GM12878 (cell line): ENCODE measurements around the gene CZIB. TPM values are rescaled to one million over a fixed set of nuclear protein-coding genes. Genes with fewer than 3 reads are reported as not detected.

Experiments used
- ATAC-seq: fragments of 200-7000 bp; cut with Tn5 transposase; 3 replicates; pipeline ENCODE4 v1.9.1; 2020; ENCODE audit warnings: mild to moderate bottlenecking, moderate library complexity
- BruUV-seq: library from RNA; stranded (reverse); fragments of 400-500 nt; replicated peaks from 2 replicates; lab custom pipeline; 2021; lab: Mats Ljungman, UMichigan
- CTCF ChIA-PET: fragments of 300-600 bp; sonication (Branson Sonifier 250); formaldehyde crosslinking; extraction: SDS; loops from one replicate; lab custom pipeline; 2021; ENCODE audit warnings: inconsistent platforms; lab: Yijun Ruan, JAX
- POLR2A ChIA-PET: fragments of 350-600 bp; formaldehyde crosslinking; extraction: SDS; loops from one replicate; lab custom pipeline; 2021; ENCODE audit warnings: inconsistent platforms; lab: Charles Lee
- RAD21 ChIA-PET: fragments of 300-600 bp; sonication (Branson Sonifier 250); formaldehyde crosslinking; loops from one replicate; lab custom pipeline; 2023; ENCODE audit warnings: antibody characterized with exemption; ENCODE audit not compliant: unreplicated experiment; lab: Charles Lee
- SMC1A ChIA-PET: fragments of 300-600 bp; sonication (Branson Sonifier 250); formaldehyde crosslinking; loops from one replicate; lab custom pipeline; 2023; ENCODE audit not compliant: unreplicated experiment, uncharacterized antibody; lab: Charles Lee
- DNase-seq: peaks from one replicate; pipeline ENCODE4 v3.0.0-alpha.2; 2011; ENCODE audit warnings: low read depth, low spot score
- FAIRE-seq: peaks from 3 replicates; lab custom pipeline; 2011; peaks lifted over from hg19 to GRCh38; lab: Jason Lieb, UNC
- H2AFZ ChIP-seq: 2 replicates; pipeline ENCODE4 v1.6.0; 2011; ENCODE audit warnings: low read depth, low read length, control low read depth; ENCODE audit not compliant: control insufficient read depth
- H3K27ac ChIP-seq: 2 replicates; pipeline ENCODE4 v1.5.1; 2011; ENCODE audit warnings: control low read depth; ENCODE audit not compliant: control insufficient read depth, insufficient read depth
- H3K27me3 ChIP-seq, 2 experiments: replicated peaks in 1 of 2; 2 replicates each; pipeline versions ENCODE4 v1.6.0 to v1.6.1; 2011; ENCODE audit warnings: low read length in 1 of 2; ENCODE audit not compliant: control insufficient read depth in 2 of 2, insufficient read depth in 2 of 2
- H3K36me3 ChIP-seq, 2 experiments: 2 replicates each; pipeline ENCODE4 v1.5.1; 2011; ENCODE audit warnings: low read length in 1 of 2; ENCODE audit not compliant: control insufficient read depth in 2 of 2, insufficient read depth in 2 of 2
- H3K4me1 ChIP-seq: 2 replicates; pipeline ENCODE4 v1.6.1; 2011; ENCODE audit warnings: mild to moderate bottlenecking, low read length, moderate library complexity, mixed read lengths; ENCODE audit not compliant: control insufficient read depth, insufficient read depth
- H3K4me2 ChIP-seq: 2 replicates; pipeline ENCODE4 v1.6.0; 2011; ENCODE audit warnings: control low read depth; ENCODE audit not compliant: control insufficient read depth, insufficient read depth
- H3K4me3 ChIP-seq: fragments of 200-600 bp; sonication (generic); 2 replicates; pipeline ENCODE4 v1.5.1; 2016
- H3K79me2 ChIP-seq: 2 replicates; pipeline ENCODE4 v1.6.0; 2011; ENCODE audit warnings: low read length; ENCODE audit not compliant: control insufficient read depth, insufficient read depth
- H3K9ac ChIP-seq: 2 replicates; pipeline ENCODE4 v1.8.0; 2011; ENCODE audit warnings: low read length, control low read depth, mixed read lengths; ENCODE audit not compliant: control insufficient read depth, insufficient read depth
- H3K9me3 ChIP-seq: replicated peaks from 3 replicates; pipeline ENCODE4 v1.5.1; 2011; ENCODE audit warnings: mild to moderate bottlenecking, low read length; ENCODE audit not compliant: control insufficient read depth, insufficient read depth
- H4K20me1 ChIP-seq: 2 replicates; pipeline ENCODE4 v1.6.0; 2011; ENCODE audit not compliant: control insufficient read depth, insufficient read depth
- ATF7 ChIP-seq: fragments of 450-650 bp; IDR thresholded peaks from 2 replicates; pipeline ENCODE4 v1.6.1; 2016; ENCODE audit warnings: low read depth, mild to moderate bottlenecking
- BCL11A ChIP-seq: IDR thresholded peaks from 2 replicates; pipeline ENCODE4 v1.6.1; 2011; ENCODE audit warnings: low read depth, low read length
- IKZF1 ChIP-seq: fragments of 450-650 bp; conservative IDR thresholded peaks from 2 replicates; pipeline ENCODE4 v1.6.1; 2017; ENCODE audit warnings: antibody characterized with exemption, mild to moderate bottlenecking
- JUNB ChIP-seq: IDR thresholded peaks from 2 replicates; pipeline ENCODE4 v1.6.1; 2016; ENCODE audit warnings: antibody characterized with exemption, mild to moderate bottlenecking
- MEF2A ChIP-seq: IDR thresholded peaks from 2 replicates; pipeline ENCODE4 v1.6.1; 2011; ENCODE audit warnings: low read depth, mild to moderate bottlenecking, low read length, moderate library complexity; ENCODE audit not compliant: insufficient read depth
- PAX8 ChIP-seq: fragments of 450-650 bp; IDR thresholded peaks from 2 replicates; pipeline ENCODE4 v1.6.1; 2017; ENCODE audit warnings: mild to moderate bottlenecking, moderate library complexity
- POLR2AphosphoS2 ChIP-seq: IDR thresholded peaks from 2 replicates; pipeline ENCODE4 v1.6.1; 2011; ENCODE audit warnings: low read depth, mild to moderate bottlenecking, low read length, improper control_type of control experiment, moderate library complexity
- RBBP5 ChIP-seq: fragments of 200-600 bp; sonication (generic); conservative IDR thresholded peaks from 2 replicates; pipeline ENCODE4 v1.6.1; 2016
- RUNX3 ChIP-seq: IDR thresholded peaks from 2 replicates; pipeline ENCODE4 v1.6.1; 2012; ENCODE audit warnings: low read length, inconsistent platforms
- SRF ChIP-seq, 2 experiments: IDR thresholded peaks; 2 replicates each; pipeline ENCODE4 v1.6.1; 2011; ENCODE audit warnings: low read depth in 2 of 2, low read length in 2 of 2, mild to moderate bottlenecking in 1 of 2, moderate library complexity in 1 of 2
- ZNF622 ChIP-seq: fragments of 450-650 bp; IDR thresholded peaks from 2 replicates; pipeline ENCODE4 v1.6.1; 2017; ENCODE audit warnings: mild to moderate bottlenecking, inconsistent platforms
- WGBS: methylation state at CpG from one replicate; pipeline ENCODE4 v1.1.6; 2016; ENCODE audit warnings: low lambda C conversion rate; ENCODE audit not compliant: insufficient replicate concordance, insufficient coverage; ENCODE audit errors: missing lambda C conversion rate; 5-methylcytosine and 5-hydroxymethylcytosine counted together
- in situ Hi-C: fragments of 300-500 bp; cut with MboI; formaldehyde crosslinking; loops from 9 replicates; pipeline ENCODE4 v1.14.3; 2018; ENCODE audit warnings: mixed read lengths
- intact Hi-C: fragments of 100-400 bp; cut with micrococcal nuclease; formaldehyde crosslinking; loops from one replicate; pipeline ENCODE4 v1.14.2; 2022; ENCODE audit not compliant: unreplicated experiment
- polyA plus RNA-seq, 11 experiments: library from polyadenylated mRNA; depleted of rRNA in 4 of 11; unstranded in 6 of 11; stranded (reverse) in 5 of 11; fragments of >200 nt; fragmentation: Nextera tagmentation in 4 of 11; fragmentation: Illumina TruSeq in 1 of 11; extraction: Ambion mirVana in 4 of 11; extraction: Trizol in 1 of 11; gene quantifications; 1 replicate in 1 of 11; 2 replicates in 10 of 11; pipeline versions ENCODE4 v1.2.1 to v1.2.3, GENCODE V29; 2011 to 2016; ENCODE audit warnings: inconsistent platforms in 2 of 11, missing spikeins in 2 of 11, low read depth in 1 of 11
- total RNA-seq, 4 experiments: library from RNA; depleted of rRNA in 3 of 4; stranded (reverse); fragments of >200 nt in 3 of 4; fragmentation: Illumina TruSeq in 1 of 4; extraction: Trizol in 1 of 4; gene quantifications; 2 replicates each; pipeline versions ENCODE4 v1.2.1 to v1.2.3, GENCODE V29; 2013 to 2021
- TF ChIP-seq, protein P1 (sequence below), 3 experiments: IDR thresholded peaks in 2 of 3; conservative IDR thresholded peaks in 1 of 3; 2 replicates each; pipeline ENCODE4 v1.5.1; 2011; ENCODE audit warnings: low read depth in 3 of 3, low read length in 3 of 3, mild to moderate bottlenecking in 3 of 3, control low read depth in 2 of 3, moderate library complexity in 2 of 3, inconsistent platforms in 1 of 3, mixed read lengths in 1 of 3; ENCODE audit not compliant: control insufficient read depth in 2 of 3, insufficient read depth in 1 of 3; ENCODE audit errors: extremely low read depth in 1 of 3
- TF ChIP-seq, protein P2 (sequence below): IDR thresholded peaks from 2 replicates; pipeline ENCODE4 v1.6.1; 2012; ENCODE audit warnings: low read length, inconsistent platforms
- TF ChIP-seq, protein P3 (sequence below): IDR thresholded peaks from 2 replicates; pipeline ENCODE4 v1.6.1; 2012; ENCODE audit warnings: mild to moderate bottlenecking, low read depth, low read length

CZIB gene
- total and polyA plus RNA-seq, 10 of the 15 experiments (the other 5 are each of a cell fraction or from before 2014, with no cell fraction given) = 36.1 to 68.3 (median 50.4) TPM

DNA sequence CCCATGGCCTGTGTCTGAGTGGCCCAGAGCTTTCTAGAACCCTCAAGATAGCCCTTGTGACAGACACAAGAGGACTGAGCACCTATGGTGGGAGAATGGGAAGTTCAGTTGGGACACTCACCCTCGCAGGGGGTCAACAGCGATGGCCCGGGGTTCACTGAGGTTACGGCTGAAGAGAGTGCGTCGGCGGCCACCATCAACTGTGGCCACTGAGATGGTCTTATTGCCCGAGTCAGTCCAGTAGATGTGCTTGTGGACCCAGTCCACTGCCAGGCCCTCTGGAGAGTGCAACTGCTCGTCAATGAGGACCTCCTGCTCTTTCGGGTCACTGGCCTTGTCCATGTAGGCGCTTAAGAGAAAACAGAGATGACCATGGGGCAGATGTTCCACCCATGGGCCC lies 43.6 kb upstream of the CZIB start:
- ChIA-PET CTCF (no interaction called here), RAD21 (no interaction called here), POLR2A (no interaction called here)
- Histone ChIP-seq H3K27ac (no peak overlapping the region), H3K36me3 (peaks cover 28 to 35% of the 10 kb centered on the region in 2 experiments), H3K9ac (no peak overlapping the region), H4K20me1 (no peaks in the 10 kb centered on the region), H3K27me3 (no peaks in the 10 kb centered on the region), H2AFZ (no peak overlapping the region), H3K4me2 (no peak overlapping the region)
- WGBS = 98% methylated on average over 10 of the region's 11 CpGs
- DNase-seq = no peak
- TF ChIP-seq MEF2A (no peak), RUNX3 (no peak), PAX8 (no peak), JUNB (no peak), ZNF622 (no peak), POLR2AphosphoS2 (no peak), SRF (IDR thresholded peaks at IDR 0.05; ENCODE audit: low read depth in 2 of 2, low read length in 2 of 2) (no peak), BCL11A (no peak), ATF7 (no peak), RBBP5 (no peak), IKZF1 (no peak)
- TF ChIP-seq, protein P1, sequence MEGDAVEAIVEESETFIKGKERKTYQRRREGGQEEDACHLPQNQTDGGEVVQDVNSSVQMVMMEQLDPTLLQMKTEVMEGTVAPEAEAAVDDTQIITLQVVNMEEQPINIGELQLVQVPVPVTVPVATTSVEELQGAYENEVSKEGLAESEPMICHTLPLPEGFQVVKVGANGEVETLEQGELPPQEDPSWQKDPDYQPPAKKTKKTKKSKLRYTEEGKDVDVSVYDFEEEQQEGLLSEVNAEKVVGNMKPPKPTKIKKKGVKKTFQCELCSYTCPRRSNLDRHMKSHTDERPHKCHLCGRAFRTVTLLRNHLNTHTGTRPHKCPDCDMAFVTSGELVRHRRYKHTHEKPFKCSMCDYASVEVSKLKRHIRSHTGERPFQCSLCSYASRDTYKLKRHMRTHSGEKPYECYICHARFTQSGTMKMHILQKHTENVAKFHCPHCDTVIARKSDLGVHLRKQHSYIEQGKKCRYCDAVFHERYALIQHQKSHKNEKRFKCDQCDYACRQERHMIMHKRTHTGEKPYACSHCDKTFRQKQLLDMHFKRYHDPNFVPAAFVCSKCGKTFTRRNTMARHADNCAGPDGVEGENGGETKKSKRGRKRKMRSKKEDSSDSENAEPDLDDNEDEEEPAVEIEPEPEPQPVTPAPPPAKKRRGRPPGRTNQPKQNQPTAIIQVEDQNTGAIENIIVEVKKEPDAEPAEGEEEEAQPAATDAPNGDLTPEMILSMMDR (IDR thresholded peaks at IDR 0.05 in 2 of 3, conservative IDR thresholded peaks at IDR 0.05 in 1 of 3; ENCODE audit: control insufficient read depth in 2 of 3, extremely low read depth in 1 of 3, insufficient read depth in 1 of 3, low read depth in 3 of 3, low read length in 3 of 3) = no peak
- TF ChIP-seq, protein P2, sequence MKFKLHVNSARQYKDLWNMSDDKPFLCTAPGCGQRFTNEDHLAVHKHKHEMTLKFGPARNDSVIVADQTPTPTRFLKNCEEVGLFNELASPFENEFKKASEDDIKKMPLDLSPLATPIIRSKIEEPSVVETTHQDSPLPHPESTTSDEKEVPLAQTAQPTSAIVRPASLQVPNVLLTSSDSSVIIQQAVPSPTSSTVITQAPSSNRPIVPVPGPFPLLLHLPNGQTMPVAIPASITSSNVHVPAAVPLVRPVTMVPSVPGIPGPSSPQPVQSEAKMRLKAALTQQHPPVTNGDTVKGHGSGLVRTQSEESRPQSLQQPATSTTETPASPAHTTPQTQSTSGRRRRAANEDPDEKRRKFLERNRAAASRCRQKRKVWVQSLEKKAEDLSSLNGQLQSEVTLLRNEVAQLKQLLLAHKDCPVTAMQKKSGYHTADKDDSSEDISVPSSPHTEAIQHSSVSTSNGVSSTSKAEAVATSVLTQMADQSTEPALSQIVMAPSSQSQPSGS = no peak
- TF ChIP-seq, protein P3, sequence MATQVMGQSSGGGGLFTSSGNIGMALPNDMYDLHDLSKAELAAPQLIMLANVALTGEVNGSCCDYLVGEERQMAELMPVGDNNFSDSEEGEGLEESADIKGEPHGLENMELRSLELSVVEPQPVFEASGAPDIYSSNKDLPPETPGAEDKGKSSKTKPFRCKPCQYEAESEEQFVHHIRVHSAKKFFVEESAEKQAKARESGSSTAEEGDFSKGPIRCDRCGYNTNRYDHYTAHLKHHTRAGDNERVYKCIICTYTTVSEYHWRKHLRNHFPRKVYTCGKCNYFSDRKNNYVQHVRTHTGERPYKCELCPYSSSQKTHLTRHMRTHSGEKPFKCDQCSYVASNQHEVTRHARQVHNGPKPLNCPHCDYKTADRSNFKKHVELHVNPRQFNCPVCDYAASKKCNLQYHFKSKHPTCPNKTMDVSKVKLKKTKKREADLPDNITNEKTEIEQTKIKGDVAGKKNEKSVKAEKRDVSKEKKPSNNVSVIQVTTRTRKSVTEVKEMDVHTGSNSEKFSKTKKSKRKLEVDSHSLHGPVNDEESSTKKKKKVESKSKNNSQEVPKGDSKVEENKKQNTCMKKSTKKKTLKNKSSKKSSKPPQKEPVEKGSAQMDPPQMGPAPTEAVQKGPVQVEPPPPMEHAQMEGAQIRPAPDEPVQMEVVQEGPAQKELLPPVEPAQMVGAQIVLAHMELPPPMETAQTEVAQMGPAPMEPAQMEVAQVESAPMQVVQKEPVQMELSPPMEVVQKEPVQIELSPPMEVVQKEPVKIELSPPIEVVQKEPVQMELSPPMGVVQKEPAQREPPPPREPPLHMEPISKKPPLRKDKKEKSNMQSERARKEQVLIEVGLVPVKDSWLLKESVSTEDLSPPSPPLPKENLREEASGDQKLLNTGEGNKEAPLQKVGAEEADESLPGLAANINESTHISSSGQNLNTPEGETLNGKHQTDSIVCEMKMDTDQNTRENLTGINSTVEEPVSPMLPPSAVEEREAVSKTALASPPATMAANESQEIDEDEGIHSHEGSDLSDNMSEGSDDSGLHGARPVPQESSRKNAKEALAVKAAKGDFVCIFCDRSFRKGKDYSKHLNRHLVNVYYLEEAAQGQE = no peak
- TF ChIP-seq, all 136 proteins: peak for 0
- FAIRE-seq = no peak
- no peak for ATAC-seq
- Histone ChIP-seq H3K4me1 (peaks cover 10% of the 10 kb centered on the region), H3K79me2 (no peaks in the 10 kb centered on the region), H3K9me3 (no peaks in the 10 kb centered on the region), H3K4me3 (no peak overlapping the region)
- in situ Hi-C loops (no loop called here), intact Hi-C loops (no loop called here)
- SMC1A ChIA-PET = no interaction called here
- no TSS peak for BruUV-seq
